HepG2 (cell line): Measurements from ENCODE around the gene DBN1.

Experiments used
- NFIB ChIP-seq: sonication (generic); formaldehyde crosslinking; IDR thresholded peaks from 2 replicates; pipeline ENCODE4 v1.9.0; 2021; ENCODE audit warnings: missing genetic modification reagents, mild to moderate bottlenecking, borderline replicate concordance
- TF ChIP-seq, protein P1 (sequence below): sonication (generic); formaldehyde crosslinking; IDR thresholded peaks from 2 replicates; pipeline ENCODE4 v1.4.0; 2020; ENCODE audit warnings: missing genetic modification reagents, borderline replicate concordance
- TF ChIP-seq, protein P2 (sequence below): sonication (generic); formaldehyde crosslinking; IDR thresholded peaks from 2 replicates; pipeline ENCODE4 v1.4.0; 2020; ENCODE audit warnings: low read depth, missing genetic modification reagents
- TF ChIP-seq, protein P3 (sequence below): sonication (generic); formaldehyde crosslinking; IDR thresholded peaks from 2 replicates; pipeline ENCODE4 v1.9.0; 2021; ENCODE audit warnings: missing genetic modification reagents, borderline replicate concordance
- TF ChIP-seq, protein P4 (sequence below): sonication (generic); formaldehyde crosslinking; IDR thresholded peaks from 2 replicates; pipeline ENCODE4 v1.5.0; 2020; ENCODE audit warnings: mild to moderate bottlenecking, missing genetic modification reagents, moderate library complexity

DNA sequence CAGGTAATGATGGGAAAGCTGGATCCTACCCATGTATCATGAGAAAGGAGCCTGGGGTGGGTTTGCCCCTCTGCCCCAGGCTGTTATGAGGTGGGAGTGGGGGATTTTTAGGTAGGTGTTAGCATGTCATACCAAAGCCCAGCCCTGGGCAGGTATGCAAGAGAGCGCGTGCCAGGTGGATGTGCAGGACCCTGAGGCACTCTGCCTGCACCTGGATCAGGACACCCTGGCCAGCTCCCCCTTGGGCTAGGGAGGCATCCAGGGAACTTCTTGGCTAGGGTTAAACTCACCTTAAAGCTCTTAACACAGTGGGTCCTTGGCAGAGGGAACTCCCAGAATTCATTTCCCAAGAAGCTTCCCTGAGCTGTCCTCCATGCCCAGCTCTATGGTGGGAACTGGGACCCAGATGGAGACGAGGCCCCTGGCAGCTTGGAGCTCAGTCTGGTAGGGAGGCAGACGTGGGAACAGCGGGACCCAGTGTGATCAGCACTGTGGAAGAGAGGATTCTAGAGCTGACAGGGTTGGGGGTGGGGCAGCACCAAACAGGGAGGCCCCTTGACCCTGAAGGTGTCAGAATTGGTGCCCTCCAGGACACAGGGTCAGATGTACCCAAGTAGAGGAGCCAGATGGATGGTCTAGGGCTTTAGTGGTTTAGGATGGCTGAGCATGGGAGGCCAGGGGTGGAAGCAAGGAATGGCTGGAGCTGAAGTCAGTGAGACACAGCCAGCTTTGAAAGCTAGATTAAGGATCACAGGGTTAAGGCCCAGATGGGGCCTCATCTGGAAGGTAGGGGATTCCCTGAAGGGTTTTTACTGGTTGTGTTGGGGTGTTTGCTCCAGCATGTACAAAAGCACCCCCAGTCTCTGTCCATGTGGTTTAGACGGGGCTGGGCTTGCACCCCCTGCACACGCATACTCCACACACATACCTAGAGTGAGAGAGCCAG, 29.1 kb downstream of the DBN1 start:
- no peak for TF ChIP-seq NFIB (CRISPR knock-in tag)
- TF ChIP-seq, protein P1, sequence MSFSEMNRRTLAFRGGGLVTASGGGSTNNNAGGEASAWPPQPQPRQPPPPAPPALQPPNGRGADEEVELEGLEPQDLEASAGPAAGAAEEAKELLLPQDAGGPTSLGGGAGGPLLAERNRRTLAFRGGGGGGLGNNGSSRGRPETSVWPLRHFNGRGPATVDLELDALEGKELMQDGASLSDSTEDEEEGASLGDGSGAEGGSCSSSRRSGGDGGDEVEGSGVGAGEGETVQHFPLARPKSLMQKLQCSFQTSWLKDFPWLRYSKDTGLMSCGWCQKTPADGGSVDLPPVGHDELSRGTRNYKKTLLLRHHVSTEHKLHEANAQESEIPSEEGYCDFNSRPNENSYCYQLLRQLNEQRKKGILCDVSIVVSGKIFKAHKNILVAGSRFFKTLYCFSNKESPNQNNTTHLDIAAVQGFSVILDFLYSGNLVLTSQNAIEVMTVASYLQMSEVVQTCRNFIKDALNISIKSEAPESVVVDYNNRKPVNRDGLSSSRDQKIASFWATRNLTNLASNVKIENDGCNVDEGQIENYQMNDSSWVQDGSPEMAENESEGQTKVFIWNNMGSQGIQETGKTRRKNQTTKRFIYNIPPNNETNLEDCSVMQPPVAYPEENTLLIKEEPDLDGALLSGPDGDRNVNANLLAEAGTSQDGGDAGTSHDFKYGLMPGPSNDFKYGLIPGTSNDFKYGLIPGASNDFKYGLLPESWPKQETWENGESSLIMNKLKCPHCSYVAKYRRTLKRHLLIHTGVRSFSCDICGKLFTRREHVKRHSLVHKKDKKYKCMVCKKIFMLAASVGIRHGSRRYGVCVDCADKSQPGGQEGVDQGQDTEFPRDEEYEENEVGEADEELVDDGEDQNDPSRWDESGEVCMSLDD (CRISPR knock-in tag): no peak
- TF ChIP-seq, protein P2, sequence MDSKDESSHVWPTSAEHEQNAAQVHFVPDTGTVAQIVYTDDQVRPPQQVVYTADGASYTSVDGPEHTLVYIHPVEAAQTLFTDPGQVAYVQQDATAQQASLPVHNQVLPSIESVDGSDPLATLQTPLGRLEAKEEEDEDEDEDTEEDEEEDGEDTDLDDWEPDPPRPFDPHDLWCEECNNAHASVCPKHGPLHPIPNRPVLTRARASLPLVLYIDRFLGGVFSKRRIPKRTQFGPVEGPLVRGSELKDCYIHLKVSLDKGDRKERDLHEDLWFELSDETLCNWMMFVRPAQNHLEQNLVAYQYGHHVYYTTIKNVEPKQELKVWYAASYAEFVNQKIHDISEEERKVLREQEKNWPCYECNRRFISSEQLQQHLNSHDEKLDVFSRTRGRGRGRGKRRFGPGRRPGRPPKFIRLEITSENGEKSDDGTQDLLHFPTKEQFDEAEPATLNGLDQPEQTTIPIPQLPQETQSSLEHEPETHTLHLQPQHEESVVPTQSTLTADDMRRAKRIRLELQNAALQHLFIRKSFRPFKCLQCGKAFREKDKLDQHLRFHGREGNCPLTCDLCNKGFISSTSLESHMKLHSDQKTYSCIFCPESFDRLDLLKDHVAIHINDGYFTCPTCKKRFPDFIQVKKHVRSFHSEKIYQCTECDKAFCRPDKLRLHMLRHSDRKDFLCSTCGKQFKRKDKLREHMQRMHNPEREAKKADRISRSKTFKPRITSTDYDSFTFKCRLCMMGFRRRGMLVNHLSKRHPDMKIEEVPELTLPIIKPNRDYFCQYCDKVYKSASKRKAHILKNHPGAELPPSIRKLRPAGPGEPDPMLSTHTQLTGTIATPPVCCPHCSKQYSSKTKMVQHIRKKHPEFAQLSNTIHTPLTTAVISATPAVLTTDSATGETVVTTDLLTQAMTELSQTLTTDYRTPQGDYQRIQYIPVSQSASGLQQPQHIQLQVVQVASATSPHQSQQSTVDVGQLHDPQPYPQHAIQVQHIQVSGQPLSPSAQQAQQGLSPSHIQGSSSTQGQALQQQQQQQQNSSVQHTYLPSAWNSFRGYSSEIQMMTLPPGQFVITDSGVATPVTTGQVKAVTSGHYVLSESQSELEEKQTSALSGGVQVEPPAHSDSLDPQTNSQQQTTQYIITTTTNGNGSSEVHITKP (CRISPR knock-in tag): no peak
- TF ChIP-seq, protein P3, sequence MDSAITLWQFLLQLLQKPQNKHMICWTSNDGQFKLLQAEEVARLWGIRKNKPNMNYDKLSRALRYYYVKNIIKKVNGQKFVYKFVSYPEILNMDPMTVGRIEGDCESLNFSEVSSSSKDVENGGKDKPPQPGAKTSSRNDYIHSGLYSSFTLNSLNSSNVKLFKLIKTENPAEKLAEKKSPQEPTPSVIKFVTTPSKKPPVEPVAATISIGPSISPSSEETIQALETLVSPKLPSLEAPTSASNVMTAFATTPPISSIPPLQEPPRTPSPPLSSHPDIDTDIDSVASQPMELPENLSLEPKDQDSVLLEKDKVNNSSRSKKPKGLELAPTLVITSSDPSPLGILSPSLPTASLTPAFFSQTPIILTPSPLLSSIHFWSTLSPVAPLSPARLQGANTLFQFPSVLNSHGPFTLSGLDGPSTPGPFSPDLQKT (CRISPR knock-in tag): no peak
- TF ChIP-seq, protein P4, sequence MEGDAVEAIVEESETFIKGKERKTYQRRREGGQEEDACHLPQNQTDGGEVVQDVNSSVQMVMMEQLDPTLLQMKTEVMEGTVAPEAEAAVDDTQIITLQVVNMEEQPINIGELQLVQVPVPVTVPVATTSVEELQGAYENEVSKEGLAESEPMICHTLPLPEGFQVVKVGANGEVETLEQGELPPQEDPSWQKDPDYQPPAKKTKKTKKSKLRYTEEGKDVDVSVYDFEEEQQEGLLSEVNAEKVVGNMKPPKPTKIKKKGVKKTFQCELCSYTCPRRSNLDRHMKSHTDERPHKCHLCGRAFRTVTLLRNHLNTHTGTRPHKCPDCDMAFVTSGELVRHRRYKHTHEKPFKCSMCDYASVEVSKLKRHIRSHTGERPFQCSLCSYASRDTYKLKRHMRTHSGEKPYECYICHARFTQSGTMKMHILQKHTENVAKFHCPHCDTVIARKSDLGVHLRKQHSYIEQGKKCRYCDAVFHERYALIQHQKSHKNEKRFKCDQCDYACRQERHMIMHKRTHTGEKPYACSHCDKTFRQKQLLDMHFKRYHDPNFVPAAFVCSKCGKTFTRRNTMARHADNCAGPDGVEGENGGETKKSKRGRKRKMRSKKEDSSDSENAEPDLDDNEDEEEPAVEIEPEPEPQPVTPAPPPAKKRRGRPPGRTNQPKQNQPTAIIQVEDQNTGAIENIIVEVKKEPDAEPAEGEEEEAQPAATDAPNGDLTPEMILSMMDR: no peak
